ENCODE results near the gene ETNK2.

Gene ETNK2

GRCh38 chr1:204154568-204155255, 2.9 kb upstream of the ETNK2 start:
- POLR2A ChIA-PET, result no interaction called here
- CTCF ChIA-PET, result interaction anchor here (0.5 to 0.9 kb wide), 2 partner anchors 26 to 209 kb away, joined by 3 read pairs; no protein-coding TSS in a partner anchor
- no peak for TF ChIP-seq ARNT (IDR thresholded peaks at IDR 0.05)
- DNase-seq (ENCODE audit: extremely low spot score), result no peak

DNA sequence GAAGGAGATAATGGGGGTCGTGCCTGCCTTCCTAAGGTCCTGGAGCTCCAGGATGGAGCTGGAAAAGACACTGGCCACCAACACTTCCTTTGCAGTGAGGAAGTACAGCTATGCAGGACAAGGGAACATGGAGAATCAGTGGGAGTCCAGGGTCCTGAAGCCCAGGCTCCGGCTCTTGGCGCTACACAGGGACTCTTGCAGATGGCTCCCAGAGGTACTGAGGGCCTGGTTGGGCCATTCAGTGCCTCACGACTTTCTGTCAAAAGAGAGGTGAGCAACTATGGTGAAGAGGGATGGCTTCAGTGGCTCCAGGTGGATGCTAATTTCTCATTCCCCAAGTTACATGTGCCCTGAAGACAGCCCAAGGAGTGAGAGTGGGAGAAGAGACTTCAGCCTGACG, 1.8 kb upstream of the ETNK2 start:
- POLR2A ChIA-PET, result no interaction called here
- no peak for DNase-seq (ENCODE audit: extremely low spot score)
- CTCF ChIA-PET, result interaction anchor here (1.1 kb wide), 1 partner anchor 16 kb away, joined by 3 read pairs; no protein-coding TSS in a partner anchor
- TF ChIP-seq BHLHE40 (IDR thresholded peaks at IDR 0.05; ENCODE audit: borderline replicate concordance), result no peak
- no peak for TF ChIP-seq CTBP1 (IDR thresholded peaks at IDR 0.05; ENCODE audit: borderline replicate concordance)
- no peak for TF ChIP-seq SUZ12 (IDR thresholded peaks at IDR 0.05)
- TF ChIP-seq LEF1 (IDR thresholded peaks at IDR 0.05; ENCODE audit: borderline replicate concordance), result no peak
- TF ChIP-seq FOXA1 (IDR thresholded peaks at IDR 0.05), result no peak
- no peak for TF ChIP-seq ARNT (IDR thresholded peaks at IDR 0.05)
- TF ChIP-seq HDGF (IDR thresholded peaks at IDR 0.05; ENCODE audit: borderline replicate concordance), result no peak
- no peak for TF ChIP-seq NFRKB (IDR thresholded peaks at IDR 0.05)
- no peak for TF ChIP-seq FOXM1 (IDR thresholded peaks at IDR 0.05; ENCODE audit: borderline replicate concordance)

DNA sequence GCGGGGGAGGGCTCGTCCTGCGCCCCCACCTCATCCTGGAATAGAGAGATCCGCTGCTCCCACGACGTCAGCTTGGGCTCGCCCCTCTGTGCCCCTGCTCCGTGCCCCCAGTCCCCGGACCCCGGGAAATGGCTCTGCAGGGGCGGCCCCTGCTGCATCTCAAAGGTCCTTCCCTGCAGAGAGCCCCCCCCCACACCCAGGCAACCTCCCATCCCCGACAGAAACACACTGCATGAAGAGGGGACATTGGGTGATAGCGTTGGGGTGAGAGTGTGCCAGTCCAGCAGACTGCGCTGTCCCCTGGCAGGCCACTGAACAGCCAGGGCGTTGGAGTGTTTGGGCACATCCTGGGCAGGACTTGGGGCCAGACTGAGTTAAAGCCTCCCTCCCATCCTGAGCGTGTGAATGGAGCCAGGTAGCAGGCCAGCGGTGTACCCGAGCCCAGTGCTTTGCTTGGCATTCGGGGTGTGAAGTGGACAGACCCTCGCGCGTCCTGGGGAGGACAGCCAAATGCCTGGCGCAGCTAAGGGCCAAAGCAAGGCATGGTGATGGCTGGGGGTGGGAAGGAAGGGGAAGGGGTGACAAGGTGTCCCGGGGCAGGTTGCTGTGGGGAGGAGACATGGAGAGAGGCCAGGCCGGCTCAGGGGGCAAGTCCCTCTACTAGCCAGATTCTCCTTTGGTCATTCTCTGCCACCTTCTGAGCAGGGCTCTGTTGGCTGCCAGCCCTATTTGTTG, 633 bp upstream of the ETNK2 start:
- ChIA-PET CTCF (interaction anchor here (0.6 kb wide), 1 partner anchor 22 kb away, joined by 4 read pairs; no protein-coding TSS in a partner anchor), POLR2A (interaction anchor here (0.7 to 2.0 kb wide), 6 partner anchors 11 to 208 kb away, joined by 3 to 9 read pairs (median 5); partner anchors contain the start of gene PLEKHA6)
- DNase-seq (ENCODE audit: extremely low spot score), result no peak
- TF ChIP-seq BHLHE40 (IDR thresholded peaks at IDR 0.05; ENCODE audit: borderline replicate concordance) (no peak), TARDBP (IDR thresholded peaks at IDR 0.05) (no peak), HDGF (IDR thresholded peaks at IDR 0.05; ENCODE audit: borderline replicate concordance) (no peak), ELF4 (IDR thresholded peaks at IDR 0.05) (no peak)

- no peak for TF ChIP-seq ELF4 (IDR thresholded peaks at IDR 0.05)
- TF ChIP-seq HDGF (IDR thresholded peaks at IDR 0.05; ENCODE audit: borderline replicate concordance), result no peak
- no peak for TF ChIP-seq ARNT (IDR thresholded peaks at IDR 0.05)
- no peak for TF ChIP-seq ZNF384 (IDR thresholded peaks at IDR 0.05)
- no peak for TF ChIP-seq SP1 (IDR thresholded peaks at IDR 0.05)
- TF ChIP-seq FOXA1 (IDR thresholded peaks at IDR 0.05), result no peak
- no peak for TF ChIP-seq L3MBTL2 (conservative IDR thresholded peaks at IDR 0.05)
- TF ChIP-seq SUZ12 (IDR thresholded peaks at IDR 0.05), result no peak
- TF ChIP-seq FOXM1 (IDR thresholded peaks at IDR 0.05; ENCODE audit: borderline replicate concordance), result no peak
- TF ChIP-seq, protein P1, sequence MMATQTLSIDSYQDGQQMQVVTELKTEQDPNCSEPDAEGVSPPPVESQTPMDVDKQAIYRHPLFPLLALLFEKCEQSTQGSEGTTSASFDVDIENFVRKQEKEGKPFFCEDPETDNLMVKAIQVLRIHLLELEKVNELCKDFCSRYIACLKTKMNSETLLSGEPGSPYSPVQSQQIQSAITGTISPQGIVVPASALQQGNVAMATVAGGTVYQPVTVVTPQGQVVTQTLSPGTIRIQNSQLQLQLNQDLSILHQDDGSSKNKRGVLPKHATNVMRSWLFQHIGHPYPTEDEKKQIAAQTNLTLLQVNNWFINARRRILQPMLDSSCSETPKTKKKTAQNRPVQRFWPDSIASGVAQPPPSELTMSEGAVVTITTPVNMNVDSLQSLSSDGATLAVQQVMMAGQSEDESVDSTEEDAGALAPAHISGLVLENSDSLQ (IDR thresholded peaks at IDR 0.05), result no peak
- no peak for TF ChIP-seq TARDBP (IDR thresholded peaks at IDR 0.05)
- TF ChIP-seq LEF1 (IDR thresholded peaks at IDR 0.05; ENCODE audit: borderline replicate concordance), result no peak
- TF ChIP-seq FOXK2 (IDR thresholded peaks at IDR 0.05), result no peak
- TF ChIP-seq BHLHE40 (IDR thresholded peaks at IDR 0.05; ENCODE audit: borderline replicate concordance), result no peak
- TF ChIP-seq CTBP1 (IDR thresholded peaks at IDR 0.05; ENCODE audit: borderline replicate concordance), result no peak
- no peak for TF ChIP-seq NFRKB (IDR thresholded peaks at IDR 0.05)
- POLR2A ChIA-PET, result interaction anchor here (0.8 to 2.0 kb wide), 4 partner anchors 13 to 285 kb away, joined by 3 to 9 read pairs (median 4); partner anchors contain the start of gene PLEKHA6
- CTCF ChIA-PET, result interaction anchor here (1.7 kb wide), 2 partner anchors 22 to 248 kb away, joined by 4 to 5 read pairs; no protein-coding TSS in a partner anchor
- peak; percentile 44 for DNase-seq (ENCODE audit: extremely low spot score)
Observed at GRCh38 chr1:204150702-204151551, 917 bp downstream of the ETNK2 start.

DNA sequence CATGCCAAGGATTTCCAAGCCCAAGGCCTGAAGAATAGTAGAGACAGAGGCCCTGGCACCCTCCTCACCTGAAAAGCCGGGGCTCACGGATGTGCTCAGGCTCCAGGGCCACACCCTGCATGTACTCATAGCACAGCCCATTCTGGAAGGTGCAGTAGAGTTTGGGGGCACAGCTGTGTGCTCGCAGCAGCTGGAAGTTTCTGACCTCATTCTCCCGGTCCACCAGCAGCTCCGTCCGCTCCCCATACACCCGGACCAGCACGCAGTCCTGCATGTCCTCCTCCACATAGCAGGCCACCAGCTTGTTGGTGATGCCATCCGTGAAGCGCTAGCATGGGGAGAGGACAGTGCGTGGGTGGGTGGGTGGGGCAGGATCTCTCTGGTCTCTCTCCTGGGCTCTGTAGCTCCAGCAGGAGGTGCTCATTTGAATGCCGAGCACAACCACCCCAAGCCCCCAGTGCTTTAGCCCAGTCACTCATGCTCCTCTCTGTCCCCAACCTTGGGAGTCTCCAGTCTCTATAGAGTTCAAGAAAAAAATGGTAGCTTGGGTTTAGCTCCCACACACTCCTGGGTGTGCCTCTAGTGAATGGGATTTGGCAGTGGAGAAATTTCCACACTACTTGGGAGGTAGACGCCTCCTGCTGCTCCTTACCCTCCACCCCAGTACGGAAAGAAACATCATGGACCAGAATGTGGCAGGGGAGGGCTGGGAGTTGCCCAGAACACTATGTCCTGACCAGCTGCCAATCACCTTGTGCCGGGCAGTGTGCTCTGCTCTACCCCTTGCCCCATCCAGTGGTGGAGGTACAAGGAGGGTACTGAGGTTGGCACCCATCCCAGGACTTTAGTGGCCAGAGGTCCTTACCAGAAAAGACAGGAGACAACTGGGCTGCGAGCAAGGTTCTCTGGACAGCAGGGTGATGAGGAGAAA, 1.9 kb downstream of the ETNK2 start:
- DNase-seq (ENCODE audit: extremely low spot score), result no peak
- CTCF ChIA-PET, result interaction anchor here (1.7 kb wide), 2 partner anchors 21 to 249 kb away, joined by 4 to 5 read pairs; no protein-coding TSS in a partner anchor
- POLR2A ChIA-PET, result interaction anchor here (0.8 kb wide), 1 partner anchor 284 kb away, joined by 3 read pairs; no protein-coding TSS in a partner anchor
- TF ChIP-seq TARDBP (IDR thresholded peaks at IDR 0.05) (no peak), L3MBTL2 (conservative IDR thresholded peaks at IDR 0.05) (no peak), HDGF (IDR thresholded peaks at IDR 0.05; ENCODE audit: borderline replicate concordance) (no peak), ZNF384 (IDR thresholded peaks at IDR 0.05) (no peak), FOXM1 (IDR thresholded peaks at IDR 0.05; ENCODE audit: borderline replicate concordance) (no peak), FOXK2 (IDR thresholded peaks at IDR 0.05) (no peak), LEF1 (IDR thresholded peaks at IDR 0.05; ENCODE audit: borderline replicate concordance) (no peak), FOXA1 (IDR thresholded peaks at IDR 0.05) (no peak), ELF4 (IDR thresholded peaks at IDR 0.05) (no peak), SP1 (IDR thresholded peaks at IDR 0.05) (no peak), SUZ12 (IDR thresholded peaks at IDR 0.05) (no peak), NFRKB (IDR thresholded peaks at IDR 0.05) (no peak)
- TF ChIP-seq, protein P1 (IDR thresholded peaks at IDR 0.05), result no peak

All from HEK293T (cell line).